PC-9 (cell line): ENCODE measurements around the gene EXOC4. TPM values are rescaled to one million over a fixed set of nuclear protein-coding genes. Genes with fewer than 3 reads are reported as not detected.

Experiments
- BruUV-seq: library from RNA; stranded (reverse); fragments of 400-500 nt; replicated peaks from 2 replicates; lab custom pipeline; 2021; lab: Mats Ljungman, UMichigan
- CTCF ChIA-PET: fragments of 300-600 bp; sonication (Branson Sonifier 250); formaldehyde crosslinking; loops from one replicate; lab custom pipeline; 2022; ENCODE audit warnings: antibody characterized with exemption; lab: Charles Lee
- POLR2A ChIA-PET: fragments of 300-600 bp; sonication (Branson Sonifier 250); formaldehyde crosslinking; loops from one replicate; lab custom pipeline; 2022; ENCODE audit warnings: antibody characterized with exemption; ENCODE audit not compliant: unreplicated experiment; lab: Charles Lee
- DNase-seq, 2 experiments: peaks; one replicate each; pipeline versions ENCODE4 v3.0.0 to v3.0.0-alpha.2; 2015 to 2022; ENCODE audit warnings: mixed read lengths in 1 of 2
- H2AFZ ChIP-seq: fragments of 200-600 bp; sonication (generic); 2 replicates; pipeline ENCODE4 v1.8.1; 2017; ENCODE audit warnings: antibody characterized with exemption
- H3F3A ChIP-seq: fragments of 200-600 bp; sonication (generic); 2 replicates; pipeline ENCODE4 v1.8.1; 2017; ENCODE audit warnings: antibody characterized with exemption, mild to moderate bottlenecking, low read depth; ENCODE audit not compliant: insufficient read depth
- H3K27ac ChIP-seq: fragments of 200-600 bp; sonication (generic); 2 replicates; pipeline ENCODE4 v1.6.1; 2016; ENCODE audit warnings: mixed run types
- H3K27me3 ChIP-seq: fragments of 200-600 bp; sonication (generic); 2 replicates; pipeline ENCODE4 v1.6.1; 2016; ENCODE audit warnings: low read depth, mixed run types; ENCODE audit not compliant: insufficient read depth
- H3K36me3 ChIP-seq: fragments of 200-600 bp; sonication (generic); 2 replicates; pipeline ENCODE4 v1.6.1; 2016; ENCODE audit warnings: low read depth, mixed run types
- H3K4me1 ChIP-seq: fragments of 200-600 bp; sonication (generic); replicated peaks from 2 replicates; pipeline ENCODE4 v1.6.1; 2016; ENCODE audit warnings: mixed run types; ENCODE audit not compliant: insufficient read depth
- H3K4me2 ChIP-seq: fragments of 200-600 bp; sonication (generic); 2 replicates; pipeline ENCODE4 v1.6.1; 2017; ENCODE audit warnings: mixed run types
- H3K4me3 ChIP-seq: fragments of 200-600 bp; sonication (generic); 2 replicates; pipeline ENCODE4 v1.6.1; 2016; ENCODE audit warnings: mixed run types
- H3K79me2 ChIP-seq: fragments of 200-600 bp; sonication (generic); 2 replicates; pipeline ENCODE4 v1.6.1; 2017; ENCODE audit warnings: low read depth, mixed run types
- H3K9me2 ChIP-seq: fragments of 200-600 bp; sonication (generic); 2 replicates; pipeline ENCODE4 v1.8.1; 2017; ENCODE audit warnings: mild to moderate bottlenecking; ENCODE audit not compliant: insufficient read depth
- H3K9me3 ChIP-seq: fragments of 200-600 bp; sonication (generic); 2 replicates; pipeline ENCODE4 v1.8.1; 2016; ENCODE audit warnings: low read depth; ENCODE audit not compliant: insufficient read depth
- H4K20me1 ChIP-seq: fragments of 200-600 bp; sonication (generic); 2 replicates; pipeline ENCODE4 v1.8.1; 2017; ENCODE audit not compliant: insufficient read depth
- EZH2 ChIP-seq: fragments of 200-600 bp; sonication (generic); IDR thresholded peaks from 2 replicates; pipeline ENCODE4 v1.8.0; 2017; ENCODE audit warnings: antibody characterized with exemption, low read depth
- intact Hi-C: fragments of 100-400 bp; cut with micrococcal nuclease; formaldehyde crosslinking; loops from one replicate; pipeline ENCODE4 v1.10.0; 2022; ENCODE audit not compliant: unreplicated experiment
- total RNA-seq: library from RNA; stranded (reverse); gene quantifications from 2 replicates; pipeline ENCODE4 v1.2.3, GENCODE V29; 2021
- TF ChIP-seq, protein P1 (sequence below): fragments of 200-600 bp; sonication (generic); conservative IDR thresholded peaks from 2 replicates; pipeline ENCODE4 v1.6.1; 2017; ENCODE audit warnings: mixed run types, antibody characterized with exemption, mild to moderate bottlenecking, moderate library complexity

Gene EXOC4
- total RNA-seq, 1 experiment from 2014 or later = 101 TPM

DNA sequence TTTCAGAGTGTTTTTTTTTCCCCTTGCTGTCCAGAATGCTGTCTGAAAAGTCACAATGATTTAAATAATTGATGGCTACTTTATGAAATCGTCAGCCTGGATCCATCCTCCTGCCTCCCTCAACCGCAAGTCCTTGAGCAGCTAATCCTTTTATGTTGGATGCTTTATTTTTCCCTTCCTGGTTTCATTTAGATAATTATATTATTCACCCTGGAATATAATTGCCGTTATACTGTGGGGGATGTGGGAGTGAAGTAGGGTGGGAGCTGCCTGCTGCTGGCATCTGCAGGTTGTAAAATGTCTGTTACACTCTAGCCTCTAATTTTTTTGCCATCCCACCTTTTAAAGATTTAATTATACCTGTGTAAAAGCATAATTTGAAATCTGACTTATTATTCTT, 583.8 kb downstream of the EXOC4 start:
- H3K79me2 ChIP-seq = no peaks in the 10 kb centered on the region
- H3K4me1 ChIP-seq = no peaks in the 10 kb centered on the region
- no peak overlapping the region for H2AFZ ChIP-seq
- no peaks in the 10 kb centered on the region for H3K9me2 ChIP-seq
- CTCF ChIA-PET = no interaction called here
- H4K20me1 ChIP-seq = no peaks in the 10 kb centered on the region
- TF ChIP-seq, protein P1, sequence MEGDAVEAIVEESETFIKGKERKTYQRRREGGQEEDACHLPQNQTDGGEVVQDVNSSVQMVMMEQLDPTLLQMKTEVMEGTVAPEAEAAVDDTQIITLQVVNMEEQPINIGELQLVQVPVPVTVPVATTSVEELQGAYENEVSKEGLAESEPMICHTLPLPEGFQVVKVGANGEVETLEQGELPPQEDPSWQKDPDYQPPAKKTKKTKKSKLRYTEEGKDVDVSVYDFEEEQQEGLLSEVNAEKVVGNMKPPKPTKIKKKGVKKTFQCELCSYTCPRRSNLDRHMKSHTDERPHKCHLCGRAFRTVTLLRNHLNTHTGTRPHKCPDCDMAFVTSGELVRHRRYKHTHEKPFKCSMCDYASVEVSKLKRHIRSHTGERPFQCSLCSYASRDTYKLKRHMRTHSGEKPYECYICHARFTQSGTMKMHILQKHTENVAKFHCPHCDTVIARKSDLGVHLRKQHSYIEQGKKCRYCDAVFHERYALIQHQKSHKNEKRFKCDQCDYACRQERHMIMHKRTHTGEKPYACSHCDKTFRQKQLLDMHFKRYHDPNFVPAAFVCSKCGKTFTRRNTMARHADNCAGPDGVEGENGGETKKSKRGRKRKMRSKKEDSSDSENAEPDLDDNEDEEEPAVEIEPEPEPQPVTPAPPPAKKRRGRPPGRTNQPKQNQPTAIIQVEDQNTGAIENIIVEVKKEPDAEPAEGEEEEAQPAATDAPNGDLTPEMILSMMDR = no peak
- no peak for TF ChIP-seq EZH2
- intact Hi-C loops = no loop called here
- no peaks in the 10 kb centered on the region for H3K36me3 ChIP-seq
- no peak overlapping the region for H3K4me2 ChIP-seq
- no TSS peak for BruUV-seq
- H3K27ac ChIP-seq = no peak overlapping the region
- POLR2A ChIA-PET = no interaction called here
- no peak for DNase-seq
- H3K9me3 ChIP-seq = no peaks in the 10 kb centered on the region
- H3K4me3 ChIP-seq = no peak overlapping the region
- no peaks in the 10 kb centered on the region for H3K27me3 ChIP-seq
- no peaks in the 10 kb centered on the region for H3F3A ChIP-seq

DNA sequence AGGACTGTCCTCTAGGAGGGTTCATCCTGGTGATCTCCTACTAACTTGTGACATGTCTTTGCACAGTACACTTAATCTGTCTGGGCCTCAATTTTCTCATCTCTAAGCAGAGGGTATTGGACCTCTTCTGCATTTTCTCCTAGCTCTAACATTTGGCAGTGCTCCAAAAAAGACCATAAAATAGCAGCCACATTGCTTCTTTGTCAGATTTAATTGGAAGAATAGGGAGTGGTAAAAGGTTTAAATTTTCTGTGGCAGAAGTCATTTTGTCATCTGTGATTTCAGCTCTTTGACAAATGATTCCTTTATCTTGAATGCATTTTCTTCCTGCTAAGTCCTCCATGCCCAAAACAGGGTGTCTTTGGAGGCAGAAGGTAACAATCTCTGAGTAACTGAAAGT, 584.3 kb downstream of the EXOC4 start:
- Histone ChIP-seq H3K9me3 (no peaks in the 10 kb centered on the region), H3F3A (no peaks in the 10 kb centered on the region), H3K4me2 (no peak overlapping the region), H3K9me2 (no peaks in the 10 kb centered on the region), H3K4me1 (no peaks in the 10 kb centered on the region), H3K36me3 (no peaks in the 10 kb centered on the region), H3K27ac (no peak overlapping the region), H2AFZ (no peak overlapping the region), H3K4me3 (no peak overlapping the region), H3K79me2 (no peaks in the 10 kb centered on the region), H3K27me3 (no peaks in the 10 kb centered on the region), H4K20me1 (no peaks in the 10 kb centered on the region)
- no peak for TF ChIP-seq EZH2
- TF ChIP-seq, protein P1 = no peak
- no TSS peak for BruUV-seq
- intact Hi-C loops = no loop called here
- DNase-seq = no peak
- CTCF ChIA-PET = no interaction called here
- POLR2A ChIA-PET = no interaction called here

DNA sequence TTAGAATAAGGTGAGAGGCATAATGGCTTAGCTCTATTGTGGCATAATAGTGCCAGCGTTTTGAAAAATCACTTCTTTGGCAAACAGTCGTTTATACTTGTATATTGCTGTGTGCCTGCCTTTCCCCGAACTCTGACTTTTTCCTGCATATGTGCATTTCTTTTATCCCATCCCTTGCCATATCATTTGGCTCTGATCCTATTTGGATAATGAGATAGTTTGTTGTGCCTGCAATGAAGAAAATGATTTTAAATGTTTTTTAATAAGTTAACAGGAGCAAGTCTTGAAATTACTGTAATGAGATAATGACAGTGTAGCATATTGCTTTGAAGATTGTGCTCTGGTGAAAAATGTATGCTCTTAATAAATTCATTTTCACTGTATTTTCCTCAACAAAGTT, 586.2 kb downstream of the EXOC4 start:
- TF ChIP-seq, protein P1 = no peak
- no peak for TF ChIP-seq EZH2
- intact Hi-C loops = no loop called here
- no peak for DNase-seq
- Histone ChIP-seq H3K27ac (no peak overlapping the region), H4K20me1 (no peaks in the 10 kb centered on the region), H3K4me1 (no peaks in the 10 kb centered on the region), H3K4me2 (no peak overlapping the region), H2AFZ (no peak overlapping the region), H3K4me3 (no peak overlapping the region), H3K9me2 (no peaks in the 10 kb centered on the region), H3F3A (no peaks in the 10 kb centered on the region), H3K27me3 (no peaks in the 10 kb centered on the region), H3K9me3 (no peaks in the 10 kb centered on the region), H3K79me2 (no peaks in the 10 kb centered on the region), H3K36me3 (no peaks in the 10 kb centered on the region)
- POLR2A ChIA-PET = no interaction called here
- CTCF ChIA-PET = no interaction called here
- no TSS peak for BruUV-seq
